Upper lobe of left lung (tissue), 6 donors: ENCODE results near the gene FOXN3. TPM values are rescaled to one million over a fixed set of nuclear protein-coding genes. Genes with fewer than 3 reads are reported as not detected.

Experiments used
- ATAC-seq, 2 donors: fragments of 200-7000 bp; cut with Tn5 transposase; one replicate each; pipeline ENCODE4 v1.9.1; 2022; ENCODE audit warnings: mild to moderate bottlenecking in 2 of 2, moderate library complexity in 2 of 2; ENCODE audit not compliant: low FRiP score in 2 of 2
- DNase-seq, 2 donors: peaks; one replicate each; pipeline ENCODE4 v3.0.0-alpha.2; 2019 to 2020
- H3K27ac ChIP-seq, 4 donors: fragments of 200-600 bp; sonication (generic); one replicate each; pipeline ENCODE4 v1.5.1; 2016 to 2019
- H3K27me3 ChIP-seq, 4 donors: fragments of 200-600 bp; sonication (generic); one replicate each; pipeline ENCODE4 v1.5.1; 2017 to 2019
- H3K36me3 ChIP-seq, 4 donors: fragments of 200-600 bp; sonication (generic); one replicate each; pipeline ENCODE4 v1.5.1; 2016 to 2019
- H3K4me1 ChIP-seq, 4 donors: fragments of 200-600 bp; sonication (generic); one replicate each; pipeline ENCODE4 v1.5.1; 2018 to 2019
- H3K4me3 ChIP-seq, 4 donors: fragments of 200-600 bp; sonication (generic); one replicate each; pipeline ENCODE4 v1.5.1; 2017 to 2019; ENCODE audit warnings: mild to moderate bottlenecking in 2 of 4, moderate library complexity in 1 of 4
- H3K9me3 ChIP-seq, 4 donors: fragments of 200-600 bp; sonication (generic); one replicate each; pipeline ENCODE4 v1.5.1; 2018 to 2019
- EP300 ChIP-seq, 4 donors: sonication (generic); formaldehyde crosslinking; IDR thresholded peaks; one replicate each; pipeline ENCODE4 v1.5.1; 2017; ENCODE audit warnings: antibody characterized with exemption in 4 of 4, control low read depth in 2 of 4
- POLR2A ChIP-seq, 4 donors: fragments of 450-650 bp; IDR thresholded peaks; one replicate each; pipeline ENCODE4 v1.5.1; 2016 to 2017; ENCODE audit warnings: antibody characterized with exemption in 4 of 4, mild to moderate bottlenecking in 2 of 4
- POLR2AphosphoS5 ChIP-seq, 2 donors: sonication (generic); formaldehyde crosslinking; IDR thresholded peaks; one replicate each; pipeline ENCODE4 v1.5.1; 2017; ENCODE audit warnings: antibody characterized with exemption in 2 of 2
- WGBS, 2 donors: methylation state at CpG; one replicate each; pipeline ENCODE4 v1.1.5; 2017 to 2018; 5-methylcytosine and 5-hydroxymethylcytosine counted together
- total RNA-seq, 6 donors: library from RNA; depleted of rRNA in 4 of 6; stranded (reverse); fragments of >200 nt in 4 of 6; gene quantifications; one replicate each; pipeline versions ENCODE4 v1.1.0 to v1.2.1, GENCODE V29; 2016 to 2021
- TF ChIP-seq, protein P1 (sequence below), 6 experiments: fragments of 450-650 bp in 4 of 6; fragments of 200-600 bp in 2 of 6; sonication (generic) in 2 of 6; IDR thresholded peaks; one replicate each; pipeline ENCODE4 v1.5.1; 2016 to 2019; ENCODE audit warnings: antibody characterized with exemption in 6 of 6
- donor health status: DM: no; HTN: no; CAD: no; lungs with moderate emphysema.
- donor health status: DM: no; HTN: yes; CAD: no; lungs with severe emphysema.

Gene FOXN3
- total RNA-seq, 6 donors from 2014 or later = 63.4 to 115 (median 77.2) TPM

- no peaks in the 10 kb centered on the region for H3K27me3 ChIP-seq
- H3K4me3 ChIP-seq = no peak overlapping the region
- ATAC-seq (no peak), DNase-seq (peak in 1 of 2 donors; percentile 33)
- no peak overlapping the region for H3K27ac ChIP-seq
- peaks cover 9 to 23% (median 11%) of the 10 kb centered on the region in 4 donors for H3K4me1 ChIP-seq
- H3K9me3 ChIP-seq = no peaks in the 10 kb centered on the region
- no peaks in the 10 kb centered on the region for H3K36me3 ChIP-seq
- WGBS, 2 donors = 77 to 100% methylated on average over 3 of the region's 3 CpGs
- TF ChIP-seq, protein P1, sequence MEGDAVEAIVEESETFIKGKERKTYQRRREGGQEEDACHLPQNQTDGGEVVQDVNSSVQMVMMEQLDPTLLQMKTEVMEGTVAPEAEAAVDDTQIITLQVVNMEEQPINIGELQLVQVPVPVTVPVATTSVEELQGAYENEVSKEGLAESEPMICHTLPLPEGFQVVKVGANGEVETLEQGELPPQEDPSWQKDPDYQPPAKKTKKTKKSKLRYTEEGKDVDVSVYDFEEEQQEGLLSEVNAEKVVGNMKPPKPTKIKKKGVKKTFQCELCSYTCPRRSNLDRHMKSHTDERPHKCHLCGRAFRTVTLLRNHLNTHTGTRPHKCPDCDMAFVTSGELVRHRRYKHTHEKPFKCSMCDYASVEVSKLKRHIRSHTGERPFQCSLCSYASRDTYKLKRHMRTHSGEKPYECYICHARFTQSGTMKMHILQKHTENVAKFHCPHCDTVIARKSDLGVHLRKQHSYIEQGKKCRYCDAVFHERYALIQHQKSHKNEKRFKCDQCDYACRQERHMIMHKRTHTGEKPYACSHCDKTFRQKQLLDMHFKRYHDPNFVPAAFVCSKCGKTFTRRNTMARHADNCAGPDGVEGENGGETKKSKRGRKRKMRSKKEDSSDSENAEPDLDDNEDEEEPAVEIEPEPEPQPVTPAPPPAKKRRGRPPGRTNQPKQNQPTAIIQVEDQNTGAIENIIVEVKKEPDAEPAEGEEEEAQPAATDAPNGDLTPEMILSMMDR (IDR thresholded peaks at IDR 0.05) = no peak
- no peak for TF ChIP-seq POLR2A (IDR thresholded peaks at IDR 0.05)
- TF ChIP-seq EP300 (IDR thresholded peaks at IDR 0.05) = no peak
- TF ChIP-seq POLR2AphosphoS5 (IDR thresholded peaks at IDR 0.05) = no peak
These were observed 33.0 kb downstream of the FOXN3 start for GRCh38 chr14:89384023-89384422.

- H3K27me3 ChIP-seq = no peaks in the 10 kb centered on the region
- peaks cover 6 to 14% (median 9%) of the 10 kb centered on the region in 4 donors for H3K4me1 ChIP-seq
- no peak overlapping the region for H3K4me3 ChIP-seq
- no peaks in the 10 kb centered on the region for H3K9me3 ChIP-seq
- 83 to 85% methylated on average over 14 of the region's 14 CpGs for WGBS, 2 donors
- H3K36me3 ChIP-seq = no peaks in the 10 kb centered on the region
- no peak overlapping the region for H3K27ac ChIP-seq
- TF ChIP-seq POLR2AphosphoS5 (IDR thresholded peaks at IDR 0.05) (no peak), EP300 (IDR thresholded peaks at IDR 0.05) (no peak), POLR2A (IDR thresholded peaks at IDR 0.05) (no peak)
- TF ChIP-seq, protein P1 (IDR thresholded peaks at IDR 0.05) = no peak
- DNase-seq = peak in 1 of 2 donors; percentile 47
- no peak for ATAC-seq
These were observed 33.9 kb downstream of the FOXN3 start for GRCh38 chr14:89382901-89383845.

DNA sequence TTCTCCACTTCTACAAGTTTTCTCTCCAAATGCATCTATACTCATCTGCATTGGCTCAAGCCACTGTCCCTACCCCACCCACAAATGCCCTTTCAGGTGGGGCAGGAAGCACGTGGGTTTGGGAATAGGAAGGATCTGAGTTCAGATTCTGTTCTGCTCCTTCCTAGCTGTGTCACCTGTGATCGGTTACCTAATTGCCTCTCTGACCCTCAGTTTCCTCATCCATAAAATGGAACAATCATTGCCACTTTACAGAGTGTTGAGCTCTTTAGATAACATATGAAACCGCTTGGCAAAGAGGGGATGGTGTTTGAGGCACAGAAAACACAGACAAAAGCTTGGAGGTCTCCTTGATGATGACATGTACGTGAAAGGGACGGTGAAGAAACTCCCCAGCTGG, 34.5 kb downstream of the FOXN3 start:
- no peak overlapping the region for H3K27ac ChIP-seq
- DNase-seq = no peak
- peaks cover 6 to 12% (median 9%) of the 10 kb centered on the region in 4 donors for H3K4me1 ChIP-seq
- H3K27me3 ChIP-seq = no peaks in the 10 kb centered on the region
- no peak for TF ChIP-seq EP300 (IDR thresholded peaks at IDR 0.05)
- TF ChIP-seq, protein P1 (IDR thresholded peaks at IDR 0.05) = no peak
- no peak for TF ChIP-seq POLR2AphosphoS5 (IDR thresholded peaks at IDR 0.05)
- TF ChIP-seq POLR2A (IDR thresholded peaks at IDR 0.05) = no peak
- H3K4me3 ChIP-seq = no peak overlapping the region
- no peaks in the 10 kb centered on the region for H3K36me3 ChIP-seq
- H3K9me3 ChIP-seq = no peaks in the 10 kb centered on the region
- 87 to 89% methylated on average over 5 of the region's 5 CpGs for whole genome bisulfite sequencing, 2 donors
- ATAC-seq = no peak

GRCh38 chr14:89379891-89380820, 36.9 kb downstream of the FOXN3 start:
- ATAC-seq (no peak), DNase-seq (no peak)
- no peaks in the 10 kb centered on the region for H3K9me3 ChIP-seq
- H3K27ac ChIP-seq = no peak overlapping the region
- no peak overlapping the region for H3K4me3 ChIP-seq
- TF ChIP-seq POLR2A (IDR thresholded peaks at IDR 0.05) (no peak), EP300 (IDR thresholded peaks at IDR 0.05) (no peak), POLR2AphosphoS5 (IDR thresholded peaks at IDR 0.05) (no peak)
- TF ChIP-seq, protein P1 (IDR thresholded peaks at IDR 0.05) = no peak
- no peaks in the 10 kb centered on the region for H3K36me3 ChIP-seq
- H3K27me3 ChIP-seq = no peaks in the 10 kb centered on the region
- 97 to 98% methylated on average over 16 of the region's 16 CpGs for WGBS, 2 donors
- peaks cover 0 to 4% (median 1%) of the 10 kb centered on the region in 4 donors for H3K4me1 ChIP-seq
